HepG2 (cell line): ENCODE results near the gene XAGE2.

ENCODE experiments used
- CREB1 ChIP-seq, 2 experiments: fragments of 450-650 bp in 1 of 2; IDR thresholded peaks; 2 replicates each; pipeline ENCODE4 v1.6.1; 2016 to 2017; ENCODE audit warnings: control low read depth in 1 of 2, mild to moderate bottlenecking in 1 of 2, missing compliant biosample characterization in 1 of 2, missing genetic modification characterization in 1 of 2
- CTCF ChIP-seq: sonication (generic); formaldehyde crosslinking; IDR thresholded peaks from 2 replicates; pipeline ENCODE4 v1.5.0; 2020; ENCODE audit warnings: mild to moderate bottlenecking, missing genetic modification reagents, moderate library complexity
- ESRRA ChIP-seq: sonication (generic); formaldehyde crosslinking; IDR thresholded peaks from 2 replicates; pipeline ENCODE4 v1.5.1; 2020; ENCODE audit warnings: mild to moderate bottlenecking, low read depth, missing genetic modification reagents
- MXI1 ChIP-seq: IDR thresholded peaks from 3 replicates; pipeline ENCODE4 v1.6.1; 2012; ENCODE audit warnings: low read depth, low read length, inconsistent platforms, borderline replicate concordance
- NCOA2 ChIP-seq: sonication (generic); formaldehyde crosslinking; IDR thresholded peaks from 2 replicates; pipeline ENCODE4 v1.8.0; 2022; ENCODE audit warnings: inconsistent platforms
- POLR2A ChIP-seq, 2 experiments: IDR thresholded peaks; 2 replicates each; pipeline ENCODE4 v1.6.1; 2011; ENCODE audit warnings: low read depth in 2 of 2, low read length in 2 of 2, mild to moderate bottlenecking in 1 of 2, moderate library complexity in 1 of 2; ENCODE audit not compliant: insufficient read depth in 1 of 2
- POLR2AphosphoS5 ChIP-seq: IDR thresholded peaks from 2 replicates; pipeline ENCODE4 v1.6.1; 2012; ENCODE audit warnings: low read depth, low read length
- SRF ChIP-seq: IDR thresholded peaks from 2 replicates; pipeline ENCODE4 v1.6.1; 2011; ENCODE audit warnings: mild to moderate bottlenecking, low read depth, low read length, moderate library complexity
- ZNF335 ChIP-seq: sonication (generic); formaldehyde crosslinking; IDR thresholded peaks from 2 replicates; pipeline ENCODE4 v1.4.0; 2020; ENCODE audit warnings: missing genetic modification reagents
- TF ChIP-seq, protein P1 (sequence below): sonication (generic); formaldehyde crosslinking; IDR thresholded peaks from 2 replicates; pipeline ENCODE4 v1.8.0; 2022; ENCODE audit warnings: missing genetic modification reagents, mild to moderate bottlenecking, borderline replicate concordance

DNA sequence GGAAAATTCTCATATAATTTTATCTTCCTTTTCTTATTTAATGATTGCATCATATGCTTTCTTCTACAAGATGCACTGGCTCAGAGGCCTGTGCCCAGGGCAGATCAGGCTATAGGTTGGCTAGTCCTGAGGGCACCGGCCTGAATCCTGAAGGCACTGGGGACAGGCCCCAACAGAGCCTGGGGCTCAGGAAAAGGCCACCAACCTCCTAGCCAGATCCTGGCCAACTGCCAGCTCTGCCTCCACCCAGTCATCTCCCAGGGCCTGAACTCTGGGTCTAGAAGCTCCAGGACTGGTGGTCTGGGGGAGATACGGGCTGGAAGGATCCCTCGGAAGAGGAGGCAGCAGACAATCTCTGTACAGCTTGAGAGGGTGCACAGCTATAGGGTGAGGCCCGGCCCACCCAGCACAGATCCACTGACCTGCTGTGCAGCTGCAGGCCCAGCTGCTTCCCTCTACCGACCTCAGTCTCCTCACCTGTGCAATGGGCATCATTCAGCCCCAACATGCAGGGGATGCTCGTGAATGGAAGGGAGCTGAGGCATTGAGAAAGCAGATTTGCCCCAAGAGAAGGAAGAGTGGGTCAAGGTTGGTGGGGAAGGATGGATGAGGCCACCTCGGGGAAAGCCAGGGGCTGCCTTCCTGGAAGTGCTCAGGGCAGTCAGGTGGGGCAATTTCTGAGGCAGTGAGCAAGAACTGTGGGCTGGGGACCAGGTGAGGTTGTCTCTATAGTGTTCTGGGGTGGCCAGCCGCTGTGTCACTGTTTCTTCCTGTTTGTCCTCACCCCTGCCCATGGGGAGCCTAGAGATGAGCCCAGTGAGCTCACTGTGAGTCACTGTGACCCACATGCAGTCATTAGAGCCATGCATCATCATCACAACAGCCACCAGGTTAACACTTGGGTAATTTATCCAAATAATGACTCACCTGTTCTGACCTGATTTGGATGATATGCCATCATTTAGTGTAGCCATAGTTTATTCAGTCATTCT lies 22.4 kb upstream of the XAGE2 start:
- TF ChIP-seq CREB1 (IDR thresholded peaks at IDR 0.05) (no peak), CREB1 (CRISPR knock-in tag; IDR thresholded peaks at IDR 0.05) (no peak), ZNF335 (CRISPR knock-in tag) (no peak), MXI1 (no peak), CTCF (no peak), ESRRA (no peak), NCOA2 (CRISPR knock-in tag) (no peak), POLR2AphosphoS5 (no peak), POLR2A (IDR thresholded peaks at IDR 0.05; ENCODE audit: insufficient read depth in 1 of 2, low read depth in 2 of 2, low read length in 2 of 2) (no peak), SRF (no peak)
- TF ChIP-seq, protein P1, sequence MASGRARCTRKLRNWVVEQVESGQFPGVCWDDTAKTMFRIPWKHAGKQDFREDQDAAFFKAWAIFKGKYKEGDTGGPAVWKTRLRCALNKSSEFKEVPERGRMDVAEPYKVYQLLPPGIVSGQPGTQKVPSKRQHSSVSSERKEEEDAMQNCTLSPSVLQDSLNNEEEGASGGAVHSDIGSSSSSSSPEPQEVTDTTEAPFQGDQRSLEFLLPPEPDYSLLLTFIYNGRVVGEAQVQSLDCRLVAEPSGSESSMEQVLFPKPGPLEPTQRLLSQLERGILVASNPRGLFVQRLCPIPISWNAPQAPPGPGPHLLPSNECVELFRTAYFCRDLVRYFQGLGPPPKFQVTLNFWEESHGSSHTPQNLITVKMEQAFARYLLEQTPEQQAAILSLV (CRISPR knock-in tag): no peak
